ENCODE data around the gene ZW10. TPM values are rescaled to one million over a fixed set of nuclear protein-coding genes. Genes with fewer than 3 reads are reported as not detected.

Gene ZW10
- total and polyA plus RNA-seq, 2 of the 13 experiments (the other 11 are each of a cell fraction or from before 2014, with no cell fraction given), result 5.8 to 31.3 TPM

GRCh38 chr11:113773416-113774173 lies at the start of gene ZW10 (continued):
- no peak for TF ChIP-seq ZXDC (CRISPR knock-in tag; IDR thresholded peaks at IDR 0.05)
- TF ChIP-seq ZNF512 (CRISPR knock-in tag; IDR thresholded peaks at IDR 0.05), result no peak
- TF ChIP-seq MAZ (IDR thresholded peaks at IDR 0.05; ENCODE audit: borderline replicate concordance, low read depth, low read length), result no peak
- no peak for TF ChIP-seq MAZ (CRISPR knock-in tag; IDR thresholded peaks at IDR 0.05; ENCODE audit: low read depth)
- TF ChIP-seq GPN1 (CRISPR knock-in tag; IDR thresholded peaks at IDR 0.05; ENCODE audit: borderline replicate concordance), result no peak
- TF ChIP-seq MYNN (CRISPR knock-in tag; IDR thresholded peaks at IDR 0.05; ENCODE audit: low read depth), result no peak
- TF ChIP-seq ZNF3 (CRISPR knock-in tag; IDR thresholded peaks at IDR 0.05), result no peak
- no peak for TF ChIP-seq ZNF12 (CRISPR knock-in tag; IDR thresholded peaks at IDR 0.05)
- no peak for TF ChIP-seq ZNF282 (IDR thresholded peaks at IDR 0.05; ENCODE audit: partially characterized antibody)
- TF ChIP-seq LCORL (IDR thresholded peaks at IDR 0.05), result no peak
- TF ChIP-seq LCORL (CRISPR knock-in tag; IDR thresholded peaks at IDR 0.05), result no peak
- TF ChIP-seq NFYC (CRISPR knock-in tag; IDR thresholded peaks at IDR 0.05), result peak; percentile 41; the same call in 1 of the 2 replicates
- 0 out of 2 replicates have a peak, but pooled peaks have one; percentile 31 for TF ChIP-seq ZNF761 (CRISPR knock-in tag; conservative IDR thresholded peaks at IDR 0.05)
- TF ChIP-seq HNF1A (IDR thresholded peaks at IDR 0.05; ENCODE audit: low read depth), result no peak
- TF ChIP-seq HNF1A (CRISPR knock-in tag; IDR thresholded peaks at IDR 0.05; ENCODE audit: borderline replicate concordance), result no peak
- no peak for TF ChIP-seq EP300 (IDR thresholded peaks at IDR 0.05; ENCODE audit: low read depth in 2 of 2, low read length in 2 of 2)
- TF ChIP-seq EP300 (CRISPR knock-in tag; IDR thresholded peaks at IDR 0.05; ENCODE audit: borderline replicate concordance), result no peak
- no peak for TF ChIP-seq ZNF879 (CRISPR knock-in tag; IDR thresholded peaks at IDR 0.05)
- no peak for TF ChIP-seq SIX1 (CRISPR knock-in tag; IDR thresholded peaks at IDR 0.05; ENCODE audit: borderline replicate concordance)
- peak; percentile 68 for TF ChIP-seq MAX (IDR thresholded peaks at IDR 0.05)
- peak; percentile 29; the same call in 1 of the 2 replicates for TF ChIP-seq FOXO1 (CRISPR knock-in tag; IDR thresholded peaks at IDR 0.05)

Measured in HepG2 (cell line).